SU-DHL-6 (cell line): ENCODE measurements around the gene TUBGCP6.

Experiments used
- H2AFZ ChIP-seq: fragments of 200-600 bp; sonication (generic); 2 replicates; pipeline ENCODE4 v1.6.1; 2014; ENCODE audit warnings: low read depth, mild to moderate bottlenecking, moderate library complexity, mixed read lengths, antibody characterized with exemption, low read length; ENCODE audit not compliant: severe bottlenecking
- H3F3A ChIP-seq: fragments of 200-600 bp; shearing (Covaris generic); 2 replicates; pipeline ENCODE4 v1.6.0; 2016; ENCODE audit warnings: antibody characterized with exemption, mild to moderate bottlenecking; ENCODE audit not compliant: insufficient read depth
- H3K27ac ChIP-seq: fragments of 200-600 bp; sonication (generic); 2 replicates; pipeline ENCODE4 v1.5.1; 2016; ENCODE audit warnings: low read depth, mild to moderate bottlenecking, low read length, moderate library complexity, mixed read lengths
- H3K27me3 ChIP-seq: fragments of 200-600 bp; sonication (generic), shearing (Covaris generic); 2 replicates; pipeline ENCODE4 v1.6.0; 2014; ENCODE audit warnings: mild to moderate bottlenecking, low read length
- H3K36me3 ChIP-seq: fragments of 200-600 bp; sonication (generic); 2 replicates; pipeline ENCODE4 v1.6.1; 2014; ENCODE audit warnings: mild to moderate bottlenecking, low read length, mixed read lengths
- H3K4me2 ChIP-seq: fragments of 300-600, 200-600 bp; shearing (Covaris generic), sonication (generic); 2 replicates; pipeline ENCODE4 v1.6.0; 2014; ENCODE audit warnings: low read length, low read depth, mild to moderate bottlenecking; ENCODE audit not compliant: poor library complexity, severe bottlenecking
- H3K4me3 ChIP-seq: fragments of 200-600 bp; sonication (generic); 2 replicates; pipeline ENCODE4 v1.5.1; 2014; ENCODE audit warnings: antibody characterized with exemption, low read length, mild to moderate bottlenecking, mixed read lengths; ENCODE audit not compliant: insufficient read depth, poor library complexity, severe bottlenecking
- H3K79me2 ChIP-seq: fragments of 200-600 bp; sonication (generic); 2 replicates; pipeline ENCODE4 v1.6.1; 2014; ENCODE audit warnings: mild to moderate bottlenecking, low read length, moderate library complexity; ENCODE audit not compliant: insufficient read depth
- H3K9ac ChIP-seq: fragments of 200-600 bp; sonication (generic); 2 replicates; pipeline ENCODE4 v1.7.0; 2014; ENCODE audit warnings: mild to moderate bottlenecking, low read length
- H3K9me2 ChIP-seq: fragments of 200-600 bp; sonication (generic); replicated peaks from 2 replicates; pipeline ENCODE4 v1.6.1; 2014; ENCODE audit warnings: low read length; ENCODE audit not compliant: insufficient read depth
- H3K9me3 ChIP-seq: fragments of 200-600 bp; sonication (generic); 2 replicates; pipeline ENCODE4 v1.6.1; 2014; ENCODE audit warnings: low read length, mixed read lengths; ENCODE audit not compliant: insufficient read depth
- H4K20me1 ChIP-seq: fragments of 200-600 bp; sonication (generic); 2 replicates; pipeline ENCODE4 v1.6.1; 2014; ENCODE audit warnings: low read depth, mild to moderate bottlenecking, antibody characterized with exemption, low read length, moderate library complexity, mixed read lengths
- EZH2phosphoT487 ChIP-seq: fragments of 200-600 bp; sonication (generic), shearing (Covaris generic); conservative IDR thresholded peaks from 2 replicates; pipeline ENCODE4 v1.6.1; 2018; ENCODE audit warnings: mild to moderate bottlenecking, antibody characterized with exemption, low read length, moderate library complexity, mixed read lengths
- TF ChIP-seq, protein P1 (sequence below): fragments of 200-600 bp; sonication (generic); IDR thresholded peaks from one replicate; pipeline ENCODE4 v1.5.1; 2017; ENCODE audit warnings: antibody characterized with exemption, mild to moderate bottlenecking, low read length, moderate library complexity; ENCODE audit not compliant: insufficient read depth, poor library complexity, severe bottlenecking

The TUBGCP6 gene

DNA sequence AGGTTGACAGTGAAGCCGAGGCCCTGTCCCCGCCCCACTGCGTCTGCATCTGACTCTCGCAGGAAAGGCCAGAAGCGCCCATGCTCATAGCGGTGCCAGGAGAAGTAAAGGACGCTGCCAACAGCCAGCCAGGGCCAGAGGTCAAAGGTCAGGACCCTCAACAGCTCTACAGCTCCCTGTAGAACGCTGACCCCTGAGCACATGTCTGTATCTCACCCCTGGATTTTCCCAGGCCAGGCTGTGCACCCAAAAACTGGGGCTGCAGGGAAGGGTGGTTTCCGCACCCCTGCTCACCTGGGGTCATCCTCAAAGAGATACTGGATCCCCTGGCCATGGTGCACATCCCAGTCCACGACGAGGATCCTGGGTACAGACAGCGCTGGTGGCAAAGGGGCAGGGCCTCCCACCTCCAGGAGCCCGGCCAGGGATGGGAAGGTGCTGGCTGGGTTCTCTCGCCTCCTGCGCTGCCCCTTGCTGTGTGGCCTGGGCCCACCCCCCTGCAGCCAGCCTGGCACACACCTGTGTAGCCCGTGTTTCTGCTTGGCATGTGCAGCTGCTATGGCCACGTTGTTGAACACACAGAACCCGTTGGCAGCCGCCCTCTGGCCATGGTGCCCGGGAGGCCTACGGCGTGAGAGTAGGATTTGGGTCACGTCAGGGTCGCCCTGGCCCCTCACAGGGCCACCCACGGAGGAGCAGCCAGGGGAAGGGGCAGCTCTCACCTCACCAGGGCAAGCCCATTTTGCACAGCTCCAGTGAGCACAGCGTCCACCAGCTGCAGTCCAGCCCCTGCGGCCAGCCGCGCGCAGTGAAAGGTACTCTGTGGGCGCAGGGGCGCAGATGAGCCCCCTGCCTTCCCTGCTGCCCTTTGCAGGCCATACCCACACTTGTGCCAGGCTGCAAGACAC, 4.8 kb upstream of the TUBGCP6 start:
- H2AFZ ChIP-seq = no peak overlapping the region
- peak overlapping the region; percentile 76 for H3K4me2 ChIP-seq
- H4K20me1 ChIP-seq = no peaks in the 10 kb centered on the region
- TF ChIP-seq EZH2phosphoT487 = no peak
- TF ChIP-seq, protein P1, sequence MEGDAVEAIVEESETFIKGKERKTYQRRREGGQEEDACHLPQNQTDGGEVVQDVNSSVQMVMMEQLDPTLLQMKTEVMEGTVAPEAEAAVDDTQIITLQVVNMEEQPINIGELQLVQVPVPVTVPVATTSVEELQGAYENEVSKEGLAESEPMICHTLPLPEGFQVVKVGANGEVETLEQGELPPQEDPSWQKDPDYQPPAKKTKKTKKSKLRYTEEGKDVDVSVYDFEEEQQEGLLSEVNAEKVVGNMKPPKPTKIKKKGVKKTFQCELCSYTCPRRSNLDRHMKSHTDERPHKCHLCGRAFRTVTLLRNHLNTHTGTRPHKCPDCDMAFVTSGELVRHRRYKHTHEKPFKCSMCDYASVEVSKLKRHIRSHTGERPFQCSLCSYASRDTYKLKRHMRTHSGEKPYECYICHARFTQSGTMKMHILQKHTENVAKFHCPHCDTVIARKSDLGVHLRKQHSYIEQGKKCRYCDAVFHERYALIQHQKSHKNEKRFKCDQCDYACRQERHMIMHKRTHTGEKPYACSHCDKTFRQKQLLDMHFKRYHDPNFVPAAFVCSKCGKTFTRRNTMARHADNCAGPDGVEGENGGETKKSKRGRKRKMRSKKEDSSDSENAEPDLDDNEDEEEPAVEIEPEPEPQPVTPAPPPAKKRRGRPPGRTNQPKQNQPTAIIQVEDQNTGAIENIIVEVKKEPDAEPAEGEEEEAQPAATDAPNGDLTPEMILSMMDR = no peak
- H3K9me2 ChIP-seq = no peaks in the 10 kb centered on the region
- H3K27ac ChIP-seq = no peak overlapping the region
- 0 out of 2 replicates have a peak, but pooled peaks cover 7% of the 10 kb centered on the region for H3K79me2 ChIP-seq
- H3F3A ChIP-seq = peaks cover 20% of the 10 kb centered on the region
- no peaks in the 10 kb centered on the region for H3K9me3 ChIP-seq
- 0 out of 2 replicates have a peak overlapping the region, but pooled peaks have one; percentile 87 for H3K9ac ChIP-seq
- no peaks in the 10 kb centered on the region for H3K27me3 ChIP-seq
- H3K36me3 ChIP-seq = no peaks in the 10 kb centered on the region
- H3K4me3 ChIP-seq = peak overlapping the region; percentile 85

DNA sequence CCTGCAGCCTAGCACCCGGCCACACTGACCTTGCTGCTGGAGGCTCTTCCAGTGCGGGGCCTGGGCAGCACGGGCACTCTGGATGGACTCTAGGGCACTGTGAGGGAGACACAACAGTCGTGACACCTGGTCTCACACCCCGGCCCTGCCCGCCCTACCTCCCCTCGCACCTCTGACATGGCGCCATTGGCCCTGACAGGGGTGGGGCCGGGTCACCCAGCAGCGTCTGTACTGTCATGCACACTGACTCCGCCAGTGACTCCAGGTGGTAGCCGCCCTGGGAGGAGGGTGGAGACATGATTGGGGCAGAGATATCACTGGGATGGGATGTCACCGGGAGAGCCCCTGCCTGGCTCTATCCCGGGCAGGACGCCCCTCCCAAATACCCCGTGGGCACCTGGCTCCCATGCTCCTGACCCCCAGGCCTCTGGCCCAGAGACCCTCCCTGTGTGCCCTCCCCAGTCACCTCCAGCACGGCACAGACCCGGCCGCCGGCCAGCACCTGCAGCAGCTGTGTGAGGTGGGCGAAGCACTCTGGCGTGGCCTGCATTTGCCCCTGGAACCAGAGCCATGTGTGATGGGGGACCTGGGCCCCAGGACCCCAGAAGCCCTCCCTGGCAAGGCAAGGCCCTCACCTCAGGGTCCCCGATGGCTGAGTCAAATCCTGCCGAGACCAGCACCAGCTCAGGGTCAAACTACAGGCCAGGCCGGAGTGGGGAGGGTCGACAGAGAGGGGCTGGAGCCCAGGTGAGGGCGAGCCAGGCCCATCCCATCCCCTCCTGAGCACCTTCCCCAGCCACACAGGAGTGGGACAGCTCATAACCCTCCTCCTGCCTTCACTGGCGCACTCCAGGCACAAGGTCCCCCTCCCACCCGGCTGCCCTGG, 3.6 kb upstream of the TUBGCP6 start:
- no peaks in the 10 kb centered on the region for H3K9me3 ChIP-seq
- peaks cover 32% of the 10 kb centered on the region for H3F3A ChIP-seq
- H2AFZ ChIP-seq = no peak overlapping the region
- no peak for TF ChIP-seq EZH2phosphoT487
- H3K4me3 ChIP-seq = no peak overlapping the region
- peaks cover 16% of the 10 kb centered on the region for H3K79me2 ChIP-seq
- H3K4me2 ChIP-seq = no peak overlapping the region
- no peak overlapping the region for H3K27ac ChIP-seq
- no peaks in the 10 kb centered on the region for H3K36me3 ChIP-seq
- H3K9me2 ChIP-seq = no peaks in the 10 kb centered on the region
- H3K9ac ChIP-seq = no peak overlapping the region
- H4K20me1 ChIP-seq = no peaks in the 10 kb centered on the region
- no peaks in the 10 kb centered on the region for H3K27me3 ChIP-seq

DNA sequence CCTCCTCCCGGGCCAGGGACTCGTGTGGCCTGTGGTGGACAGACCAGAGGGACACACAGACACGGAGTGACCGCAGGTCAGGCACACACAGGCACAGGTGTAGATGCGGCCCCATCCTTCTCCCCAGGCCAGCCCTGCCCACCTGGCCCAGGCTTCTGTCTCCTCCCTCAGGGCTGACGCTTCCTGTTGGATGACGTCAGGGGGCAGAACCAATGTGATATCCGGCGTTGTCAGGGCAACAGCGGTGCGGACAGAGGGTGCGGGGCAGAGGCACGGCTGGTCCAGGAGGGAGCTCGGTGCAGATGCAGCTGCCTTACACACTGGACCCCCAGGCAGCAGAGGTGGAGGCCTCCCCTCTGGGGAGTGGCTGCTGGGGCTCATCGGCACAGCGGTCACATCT, 2.9 kb upstream of the TUBGCP6 start:
- no peaks in the 10 kb centered on the region for H3K9me2 ChIP-seq
- no peak overlapping the region for H3K27ac ChIP-seq
- H3K79me2 ChIP-seq = peaks cover 23% of the 10 kb centered on the region
- H3K4me3 ChIP-seq = no peak overlapping the region
- H3K27me3 ChIP-seq = no peaks in the 10 kb centered on the region
- H2AFZ ChIP-seq = no peak overlapping the region
- TF ChIP-seq, protein P1 = no peak
- no peak for TF ChIP-seq EZH2phosphoT487
- H4K20me1 ChIP-seq = no peaks in the 10 kb centered on the region
- H3K36me3 ChIP-seq = no peaks in the 10 kb centered on the region
- H3K9ac ChIP-seq = no peak overlapping the region
- H3F3A ChIP-seq = peaks cover 32% of the 10 kb centered on the region
- peak overlapping the region; percentile 4 for H3K4me2 ChIP-seq
- H3K9me3 ChIP-seq = no peaks in the 10 kb centered on the region
